ENCODE results near the gene TOM1L2.
A peak's percentile ranks its signal among the peaks of the same experiment; 100 is the strongest.

TOM1L2 gene

GRCh38 chr17:17904166-17905035 lies 67.8 kb downstream of the TOM1L2 start:
- DNase-seq (ENCODE audit: low spot score) = no peak
- no peak for TF ChIP-seq CTCF (conservative IDR thresholded peaks at IDR 0.05; ENCODE audit: low read depth)
- ChIA-PET CTCF (interaction anchor here (0.6 to 1.6 kb wide), 4 partner anchors 9 to 99 kb away, joined by 3 to 5 read pairs (median 4); no protein-coding TSS in a partner anchor), POLR2A (ENCODE audit: low non-redundant PET) (no interaction called here)
- H3K27ac ChIP-seq = peak overlapping the region; percentile 7; the same call in 1 of the 2 replicates

- no peak for TF ChIP-seq CTCF (conservative IDR thresholded peaks at IDR 0.05; ENCODE audit: low read depth)
- ChIA-PET CTCF (no interaction called here), POLR2A (ENCODE audit: low non-redundant PET) (no interaction called here)
- H3K27ac ChIP-seq = no peak overlapping the region
- no peak for DNase-seq (ENCODE audit: low spot score)
Observed at GRCh38 chr17:17902877-17903276, 69.3 kb downstream of the TOM1L2 start.

GRCh38 chr17:17902376-17902775 lies 69.8 kb downstream of the TOM1L2 start:
- ChIA-PET CTCF (no interaction called here), POLR2A (ENCODE audit: low non-redundant PET) (interaction anchor here (0.8 kb wide), 1 partner anchor 70 kb away, joined by 3 read pairs; the partner anchor contains the start of genes DRC3 and TOM1L2)
- no peak for TF ChIP-seq CTCF (conservative IDR thresholded peaks at IDR 0.05; ENCODE audit: low read depth)
- no peak for DNase-seq (ENCODE audit: low spot score)
- H3K27ac ChIP-seq = peak overlapping the region; percentile 83; the same call in 1 of the 2 replicates

- peak; percentile 80 for DNase-seq (ENCODE audit: low spot score)
- peak overlapping the region; percentile 83 for H3K27ac ChIP-seq
- POLR2A ChIA-PET (ENCODE audit: low non-redundant PET) = interaction anchor here (0.5 to 0.7 kb wide), 3 partner anchors 64 to 129 kb away, joined by 3 to 11 read pairs (median 5); partner anchors contain the start of gene SREBF1
- no peak for TF ChIP-seq CTCF (conservative IDR thresholded peaks at IDR 0.05; ENCODE audit: low read depth)
- CTCF ChIA-PET = interaction anchor here (0.6 to 1.9 kb wide), 3 partner anchors 10 to 170 kb away, joined by 3 to 6 read pairs (median 4); no protein-coding TSS in a partner anchor
Observed at GRCh38 chr17:17900615-17901520, 71.3 kb downstream of the TOM1L2 start.

GRCh38 chr17:17899486-17899885 lies 72.7 kb downstream of the TOM1L2 start:
- TF ChIP-seq CTCF (conservative IDR thresholded peaks at IDR 0.05; ENCODE audit: low read depth) = no peak
- ChIA-PET CTCF (interaction anchor here (1.9 kb wide), 1 partner anchor 9 kb away, joined by 6 read pairs; no protein-coding TSS in a partner anchor), POLR2A (ENCODE audit: low non-redundant PET) (no interaction called here)
- DNase-seq (ENCODE audit: low spot score) = no peak
- peak overlapping the region; percentile 83 for H3K27ac ChIP-seq

GRCh38 chr17:17898673-17899072 lies 73.5 kb downstream of the TOM1L2 start:
- POLR2A ChIA-PET (ENCODE audit: low non-redundant PET) = no interaction called here
- no peak for DNase-seq (ENCODE audit: low spot score)
- CTCF ChIA-PET = interaction anchor here (1.0 kb wide), 1 partner anchor 20 kb away, joined by 3 read pairs; no protein-coding TSS in a partner anchor
- no peak overlapping the region for H3K27ac ChIP-seq
- TF ChIP-seq CTCF (conservative IDR thresholded peaks at IDR 0.05; ENCODE audit: low read depth) = no peak
